ENCODE measurements around the gene ZNF468.
"Not testable (repeated sequence)": the region's sequence is repeated elsewhere in the genome, so short reads cannot be mapped to it uniquely, and the experiment has no call there.

ZNF468 gene
- total RNA-seq = 12.8 to 51.2 (median 38.1) reads per million in 18 experiments

DNA sequence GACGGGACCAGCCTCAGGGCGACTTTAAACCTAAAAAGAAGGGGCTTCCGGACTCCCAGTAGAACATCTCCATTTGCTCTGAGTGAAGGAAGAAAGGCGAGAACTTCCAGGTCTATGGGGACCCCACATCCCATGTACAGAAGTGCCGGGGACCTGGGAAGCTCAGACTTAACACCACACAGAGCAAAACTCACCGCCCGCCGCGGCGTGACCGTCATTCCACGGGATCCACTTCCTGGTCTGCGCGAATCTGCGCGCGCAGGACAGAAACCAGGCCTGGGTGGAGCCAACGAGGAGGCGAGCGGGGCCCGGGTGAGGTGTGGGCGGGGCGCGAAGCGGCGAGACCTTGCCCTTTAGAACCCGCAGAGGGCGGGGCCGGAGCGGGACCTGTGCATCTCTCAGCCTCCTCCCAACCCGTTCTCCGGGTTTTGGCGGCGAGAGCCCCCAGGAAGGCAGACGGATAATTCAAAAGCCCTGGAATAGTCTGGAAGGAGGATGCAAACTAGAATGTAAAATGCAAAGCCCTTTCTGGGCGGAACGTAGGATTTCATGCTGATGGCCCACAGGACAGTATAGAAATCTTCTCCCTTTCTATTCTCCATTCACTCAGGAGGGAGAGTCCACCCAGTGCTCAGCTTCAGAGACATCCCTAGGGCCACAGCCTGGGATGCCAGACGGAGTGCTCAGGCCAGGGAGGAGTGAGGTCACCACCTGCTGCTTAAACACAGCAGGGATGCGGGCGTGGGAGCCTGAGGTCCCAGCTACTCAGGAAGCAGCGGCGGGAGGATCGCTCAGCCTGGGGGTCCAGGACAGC is at the start of gene ZNF468:
Gene ZNF468 (minus strand): TSS at position 242 of the 814 bp plus-strand sequence. CDS start 3,347 bp downstream, outside the sequence.
- peak; percentile 61 to 82 for DNase-seq

DNA sequence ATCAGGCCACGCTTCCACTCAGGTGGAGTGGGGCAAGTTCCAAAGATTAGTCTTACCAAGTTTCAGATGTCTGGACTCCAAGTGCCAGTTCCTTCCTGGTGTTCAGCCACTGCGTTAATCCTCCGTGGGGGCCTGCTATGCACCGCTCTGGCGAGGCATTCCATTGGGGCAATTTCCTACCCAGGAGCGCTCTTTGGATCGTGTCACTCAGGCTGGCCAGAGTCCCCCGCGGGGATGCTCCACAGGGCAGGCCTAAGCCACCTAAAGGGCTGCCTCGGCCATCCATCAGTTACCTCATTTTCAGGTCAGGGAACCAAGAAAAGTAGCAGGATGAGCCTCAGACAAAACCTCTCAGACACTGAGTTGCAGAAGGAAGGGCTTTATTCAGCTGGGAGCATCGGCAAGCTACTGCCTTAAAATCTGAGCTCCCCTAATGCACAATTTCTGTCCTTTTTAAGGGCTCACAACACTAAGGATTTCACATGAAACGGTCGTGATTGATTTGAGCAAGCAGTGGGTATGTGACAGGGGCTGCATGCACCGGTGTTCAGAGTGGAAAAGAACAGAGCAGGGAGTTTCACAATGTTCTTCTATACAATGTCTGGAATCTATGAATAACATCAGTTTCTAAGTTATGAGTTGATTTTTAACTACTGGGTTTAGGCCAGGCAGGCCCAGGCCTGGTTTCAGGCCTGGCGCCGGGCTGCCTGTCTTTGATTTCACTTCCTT is 46.8 kb upstream of the ZNF468 start:
- DNase-seq = not testable (repeated sequence)

DNA sequence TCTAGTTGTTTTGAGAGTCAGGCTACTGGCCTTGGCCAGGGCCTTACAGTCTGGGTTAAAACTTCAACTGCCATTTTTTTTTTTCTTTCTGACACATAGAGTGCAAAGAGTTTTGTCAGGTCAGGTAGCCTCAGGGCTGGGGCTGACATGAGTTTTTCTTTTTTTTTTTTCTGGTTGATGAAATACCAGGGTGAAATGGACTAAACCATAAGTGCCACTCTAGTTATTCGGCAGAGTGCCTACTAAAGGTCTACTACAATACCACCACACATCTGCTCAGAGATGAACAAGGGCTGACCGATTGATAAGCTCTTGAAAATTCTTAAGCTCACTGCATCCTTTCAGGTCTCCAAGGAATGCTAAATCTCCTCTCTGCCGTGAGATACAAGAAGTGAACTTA is 44.4 kb upstream of the ZNF468 start:
- no peak for DNase-seq

DNA sequence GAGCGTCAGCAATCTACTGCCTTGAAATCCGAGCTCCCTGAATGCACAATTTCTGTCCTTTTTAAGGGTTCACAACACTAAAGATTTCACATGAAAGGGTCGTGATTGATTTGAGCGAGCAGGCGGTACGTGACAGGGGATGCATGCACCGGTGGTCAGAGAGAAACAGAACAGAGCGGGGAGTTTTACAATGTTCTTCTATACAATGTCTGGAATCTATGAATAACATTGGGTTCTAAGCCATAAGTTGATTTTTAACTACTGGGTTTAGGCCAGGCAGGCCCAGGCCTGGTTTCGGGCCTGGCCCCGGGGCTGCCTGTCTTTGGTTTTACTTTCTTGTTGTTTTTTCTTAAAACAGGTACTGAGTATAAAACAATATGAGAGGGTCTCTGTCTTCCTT is 41.2 kb upstream of the ZNF468 start:
- not testable (repeated sequence) for DNase-seq

DNA sequence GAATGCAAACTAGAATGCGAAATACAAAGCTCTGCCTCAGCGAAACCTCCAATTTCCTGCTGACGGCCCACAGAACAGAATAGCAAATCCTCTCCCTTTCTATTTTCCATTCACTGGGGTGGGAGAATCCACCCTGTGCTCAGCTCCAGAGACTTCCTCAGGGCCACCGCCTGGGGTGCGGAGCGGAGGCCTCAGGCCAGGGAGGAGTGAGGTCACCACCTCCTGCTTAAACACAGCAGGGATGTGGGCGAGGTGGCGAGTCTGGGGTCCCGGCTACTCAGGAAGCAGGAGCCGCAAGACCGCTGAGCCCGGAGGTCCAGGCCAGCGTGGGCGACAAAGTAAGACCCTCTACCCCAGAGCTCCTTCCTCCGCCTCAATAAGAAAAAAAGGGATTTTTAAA is 40.7 kb upstream of the ZNF468 start:
- DNase-seq = no peak

DNA sequence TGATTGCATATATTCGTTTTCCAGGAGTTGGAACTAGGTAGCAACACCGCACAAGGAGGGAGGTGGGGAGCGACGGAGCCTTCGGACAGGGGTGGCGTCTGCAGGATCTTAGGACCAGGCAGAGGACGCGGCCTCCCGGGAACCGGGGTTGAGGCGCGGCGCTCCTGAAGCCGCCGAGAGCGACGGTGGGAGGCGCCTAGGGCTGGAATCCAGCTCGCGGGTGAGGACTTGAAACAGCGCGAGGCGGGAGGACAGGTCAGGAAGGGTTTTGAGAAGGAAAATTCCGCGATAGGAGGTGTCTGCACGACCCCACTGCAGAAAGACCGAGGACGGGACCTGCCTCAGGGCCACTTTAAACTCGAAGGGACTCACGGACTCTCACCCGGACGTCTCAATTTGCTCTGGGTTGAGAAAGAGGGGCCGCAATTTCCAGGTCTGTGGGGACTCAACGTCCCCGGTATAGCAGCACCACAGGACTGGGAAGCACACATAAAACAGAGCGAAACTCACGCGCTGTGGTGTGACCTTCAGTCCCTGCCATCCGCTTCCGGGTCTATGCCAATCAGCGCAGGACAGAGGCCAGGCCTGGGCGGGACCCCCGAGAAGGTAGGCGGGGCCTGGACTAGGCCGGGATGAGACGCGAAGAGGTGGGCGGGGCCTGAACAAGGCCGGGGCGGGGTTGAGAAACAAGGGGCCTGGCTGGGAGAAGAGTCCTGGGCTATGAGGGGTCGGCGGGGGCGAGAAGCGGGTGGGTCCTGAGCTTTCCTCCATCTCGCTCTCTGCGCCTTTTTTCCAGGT is 39.9 kb upstream of the ZNF468 start, which contains the start of gene ZNF320:
Gene ZNF320 (minus strand): TSS at position 498 of the 798 bp plus-strand sequence. CDS start 7,380 bp downstream, outside the sequence.
- DNase-seq = peak; percentile 97 to 98

DNA sequence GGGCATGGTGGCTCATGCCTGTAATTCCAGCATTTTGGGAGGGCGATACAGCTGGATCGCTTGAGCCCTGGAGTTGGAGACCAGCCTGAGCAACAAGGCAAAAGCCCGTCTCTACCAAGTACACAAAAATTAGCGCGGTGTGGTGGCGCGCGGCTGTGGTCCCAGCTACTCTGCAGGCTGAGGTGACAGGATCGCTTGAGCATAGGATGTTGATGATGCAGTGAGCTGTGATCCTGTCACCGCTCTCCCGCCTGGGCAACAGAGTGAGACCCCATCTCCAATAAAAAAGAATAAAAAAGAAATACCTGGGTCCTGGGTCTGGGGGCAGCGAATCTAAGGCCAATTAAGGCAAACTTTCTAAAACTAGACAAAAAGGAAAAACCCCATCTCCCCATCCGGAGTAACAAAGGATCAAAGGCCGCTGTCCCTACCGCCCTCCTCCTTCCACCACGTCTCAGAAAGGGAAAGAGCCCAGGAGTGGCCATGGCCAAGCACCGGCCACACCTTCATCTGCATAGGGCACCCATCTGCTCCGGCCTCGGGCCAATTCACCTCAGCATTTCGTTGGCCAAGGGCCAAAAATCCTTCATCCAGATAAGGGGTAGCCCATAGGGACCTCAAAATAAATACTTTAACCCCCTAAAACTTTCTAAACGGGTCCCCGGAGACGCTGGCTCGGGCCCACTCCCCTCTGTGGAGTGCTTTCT is 39.2 kb upstream of the ZNF468 start:
- peak in 1 of 2 donors; percentile 8 for DNase-seq

DNA sequence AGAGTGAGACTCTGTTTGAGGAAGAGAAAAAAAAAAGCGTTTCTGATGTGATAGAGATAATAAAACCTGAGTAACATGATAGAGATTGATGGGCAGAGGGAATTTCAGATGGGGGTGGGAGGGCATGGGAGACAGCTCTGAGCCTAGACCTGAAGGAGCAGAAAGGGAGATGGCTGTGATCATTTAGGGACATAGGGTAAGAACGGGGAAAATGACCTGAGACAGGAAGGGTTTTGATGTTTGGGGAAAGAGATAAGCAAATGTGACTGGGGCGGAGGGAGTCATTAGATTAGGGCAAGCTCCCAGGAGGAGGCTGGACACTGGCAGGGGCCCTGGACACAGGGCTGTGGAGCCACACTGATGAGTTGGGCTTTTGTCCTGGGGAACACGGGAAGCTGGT is 33.9 kb upstream of the ZNF468 start:
- no peak for DNase-seq

DNA sequence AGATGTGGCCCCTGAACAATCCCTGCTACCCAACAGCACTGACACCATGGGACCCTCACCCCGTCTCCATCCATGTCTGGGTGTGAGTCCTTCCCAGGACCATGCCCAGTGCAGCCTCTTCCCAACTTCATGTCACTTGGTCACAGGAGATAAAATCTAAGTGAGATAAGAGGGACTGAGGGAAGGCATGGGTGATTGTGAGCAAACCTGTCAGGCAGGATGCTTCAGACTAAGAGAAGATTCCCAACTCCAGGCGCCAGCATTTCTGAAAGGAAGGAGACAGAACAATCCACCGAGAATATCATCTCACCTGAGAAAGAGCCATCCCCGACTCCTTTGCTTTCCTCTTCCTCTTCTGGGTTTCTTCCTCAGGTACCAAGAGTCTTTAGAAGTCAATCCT is 32.5 kb upstream of the ZNF468 start:
- DNase-seq = no peak

DNA sequence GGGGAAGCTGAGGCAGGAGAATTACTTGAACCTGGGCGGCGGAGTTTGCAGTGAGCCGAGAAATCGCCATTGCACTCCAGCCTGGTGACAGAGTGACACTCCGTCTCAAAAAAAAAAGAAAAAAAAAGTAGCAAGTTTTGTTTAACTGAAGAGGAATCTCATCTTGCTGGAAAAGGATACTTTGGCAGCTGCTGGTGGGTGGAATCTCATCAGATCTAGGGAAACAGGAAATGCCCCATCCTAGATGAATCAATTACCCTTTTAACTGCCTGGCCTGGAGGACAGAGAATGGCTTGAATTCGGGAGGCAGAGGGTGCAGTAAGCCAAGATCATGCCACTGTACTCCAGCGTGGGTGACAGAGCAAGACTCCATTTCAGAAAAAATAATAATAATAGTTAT is 31.7 kb upstream of the ZNF468 start:
- no peak for DNase-seq

DNA sequence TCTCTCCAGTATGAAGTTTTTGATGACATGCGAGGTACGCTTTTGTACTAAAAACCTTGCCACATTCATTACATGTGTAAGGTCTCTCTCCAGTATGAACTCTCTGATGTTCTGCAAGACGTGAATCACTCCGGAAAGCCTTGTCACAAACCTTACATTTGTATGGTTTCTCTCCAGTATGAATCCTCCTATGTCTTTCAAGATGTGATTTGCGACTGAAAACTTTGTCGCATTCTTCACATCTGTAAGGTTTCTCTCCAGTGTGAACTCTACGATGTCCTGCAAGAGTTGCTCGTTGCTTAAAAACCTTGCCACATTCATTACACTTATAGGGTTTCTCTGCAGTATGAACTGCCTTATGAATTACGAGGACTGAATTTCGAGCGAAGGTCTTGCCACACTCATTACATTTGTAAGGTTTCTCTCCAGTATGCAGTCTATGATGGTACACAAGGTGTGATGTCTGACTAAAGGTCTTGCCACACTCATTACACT is 23.5 kb upstream of the ZNF468 start:
- DNase-seq = no peak

DNA sequence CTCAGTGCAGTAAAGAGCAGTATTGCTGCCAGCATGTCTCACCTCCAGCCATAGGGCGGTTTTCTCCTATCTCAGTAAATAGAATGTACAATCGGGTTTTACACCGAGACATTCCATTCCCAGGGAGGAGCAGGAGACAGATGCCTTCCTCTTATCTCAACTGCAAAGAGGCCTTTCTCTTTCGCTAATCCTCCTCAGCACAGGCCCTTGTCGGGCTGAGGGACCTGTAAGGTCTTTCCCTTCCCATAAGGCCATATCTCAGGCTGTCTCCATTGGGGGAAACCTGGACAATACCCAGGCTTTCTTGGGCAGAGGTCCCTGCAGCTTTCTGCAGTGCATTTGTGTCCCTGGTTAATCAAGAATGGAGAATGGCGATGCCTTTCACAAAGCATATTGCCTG is 15.6 kb upstream of the ZNF468 start:
- DNase-seq = not testable (repeated sequence)

DNA sequence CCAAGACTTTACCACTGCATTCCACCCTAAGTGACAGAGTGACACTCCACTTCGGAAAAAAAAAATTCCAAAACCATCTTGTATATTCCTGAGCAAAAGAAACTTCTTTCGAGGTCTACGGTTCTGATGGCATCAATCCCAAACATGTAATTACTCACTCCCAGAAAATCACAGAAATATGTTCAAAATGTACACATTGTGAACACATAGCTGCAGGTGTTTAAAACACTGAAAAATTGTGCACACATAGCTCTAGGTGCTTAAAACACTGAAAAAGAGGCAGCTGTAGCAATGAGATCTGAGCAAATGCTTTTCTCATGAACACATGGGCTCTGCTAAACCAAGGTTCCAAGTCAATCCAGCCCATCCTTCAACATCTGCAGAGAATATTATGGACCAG is 14.0 kb upstream of the ZNF468 start:
- no peak for DNase-seq

DNA sequence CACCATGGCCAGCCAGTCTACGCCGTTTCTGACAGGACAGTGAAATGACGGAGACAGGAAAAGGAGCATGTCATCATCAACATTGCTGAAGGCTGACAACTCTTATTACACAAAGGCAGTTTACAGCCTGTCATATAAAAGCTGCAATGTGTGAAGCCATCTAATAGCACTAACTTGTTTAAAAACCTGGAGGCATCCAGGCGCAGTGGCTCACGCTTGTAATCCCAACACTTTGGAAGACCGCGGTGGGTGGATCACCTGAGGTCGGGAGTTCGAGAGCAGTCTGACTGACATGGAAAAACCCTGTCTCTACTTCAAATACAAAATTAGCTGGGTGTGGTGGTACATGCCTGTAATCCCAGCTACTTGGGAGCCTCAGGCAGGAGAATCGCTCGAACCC is 10.6 kb upstream of the ZNF468 start:
- not testable (repeated sequence) for DNase-seq

DNA sequence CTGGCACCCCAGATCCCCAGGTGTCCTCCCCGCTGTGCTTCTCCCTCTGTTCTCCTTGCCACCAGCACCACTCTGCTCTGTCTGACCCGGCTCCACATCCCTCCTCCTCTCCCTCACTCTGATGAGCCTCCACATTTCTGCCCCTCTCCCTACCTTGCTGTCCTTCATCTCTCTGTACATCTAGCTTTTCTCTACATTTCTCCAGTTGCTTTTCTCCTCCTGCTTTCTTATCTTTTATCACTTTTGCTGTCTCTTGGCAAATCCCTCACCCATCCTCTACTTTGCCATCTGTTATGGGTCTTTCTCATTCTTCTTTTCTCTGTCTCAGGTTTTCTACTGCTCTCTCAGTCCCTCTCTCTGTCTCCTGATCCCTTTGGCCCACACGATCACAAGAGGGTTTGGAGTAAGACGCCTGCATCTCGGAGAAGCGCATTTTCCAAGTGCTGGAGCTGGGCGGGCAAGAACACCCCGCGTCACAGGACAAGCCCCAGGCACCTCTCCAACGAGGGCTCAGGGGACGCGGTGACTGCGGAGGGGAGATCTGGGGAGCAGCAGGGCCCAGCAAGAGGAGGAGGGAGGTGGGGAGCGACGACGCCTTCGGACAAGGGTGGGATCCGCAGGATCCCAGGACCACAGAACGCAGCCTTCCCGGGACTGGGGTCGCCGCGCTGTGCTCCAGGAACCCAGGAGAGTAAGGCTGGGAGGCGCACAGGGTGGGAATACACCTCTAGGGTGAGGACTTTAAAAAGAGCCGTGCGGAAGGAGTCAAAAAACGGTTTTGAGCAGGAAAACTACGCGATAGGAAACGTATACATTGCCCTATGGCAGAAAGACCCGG is 660 bp downstream of the ZNF468 start:
- DNase-seq = peak in 1 of 2 donors; percentile 6

DNA sequence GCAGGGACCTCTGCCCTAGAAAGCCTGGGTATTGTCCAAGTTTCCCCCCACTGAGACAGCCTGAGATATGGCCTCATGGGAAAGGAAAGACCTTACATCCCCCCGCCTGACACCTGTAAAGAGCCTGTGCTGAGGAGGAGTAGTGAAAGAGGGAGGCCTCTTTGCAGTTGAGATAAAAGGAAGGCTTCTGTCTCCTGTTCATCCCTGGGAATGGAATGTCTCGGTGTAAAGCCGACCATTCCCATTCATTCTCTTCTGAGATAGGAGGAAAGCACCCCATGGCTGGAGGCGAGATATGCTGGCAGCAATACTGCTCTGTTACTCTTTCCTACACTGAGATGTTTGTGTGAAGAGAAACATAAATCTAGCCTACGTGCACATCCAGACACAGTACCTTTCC is 10.1 kb downstream of the ZNF468 start:
- DNase-seq = not testable (repeated sequence)

DNA sequence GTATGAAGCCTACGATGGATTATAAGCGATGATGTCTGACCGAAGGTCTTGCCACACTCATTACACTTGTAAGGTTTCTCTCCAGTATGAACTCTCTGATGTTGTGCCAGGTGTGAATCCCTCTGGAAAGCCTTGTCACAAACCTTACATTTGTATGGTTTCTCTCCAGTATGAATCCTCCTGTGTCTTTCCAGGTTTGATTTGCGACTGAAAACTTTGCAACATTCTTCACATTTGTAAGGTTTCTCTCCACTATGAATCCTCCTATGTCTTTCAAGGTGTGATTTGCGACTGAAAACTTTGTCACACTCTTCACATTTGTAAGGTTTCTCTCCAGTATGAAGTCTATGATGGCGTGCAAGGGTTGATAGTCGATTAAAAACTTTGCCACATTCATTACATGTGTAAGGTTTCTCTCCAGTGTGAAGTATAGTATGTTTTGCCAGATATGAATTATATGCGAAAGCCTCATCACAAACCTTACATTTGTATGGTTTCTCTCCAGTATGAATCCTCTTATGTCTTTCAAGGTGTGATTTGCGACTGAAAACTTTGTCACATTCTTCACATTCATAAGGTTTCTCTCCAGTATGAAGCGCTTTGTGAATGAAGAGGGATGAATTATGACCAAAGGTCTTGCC is 16.5 kb downstream of the ZNF468 start:
- DNase-seq = not testable (repeated sequence)

DNA sequence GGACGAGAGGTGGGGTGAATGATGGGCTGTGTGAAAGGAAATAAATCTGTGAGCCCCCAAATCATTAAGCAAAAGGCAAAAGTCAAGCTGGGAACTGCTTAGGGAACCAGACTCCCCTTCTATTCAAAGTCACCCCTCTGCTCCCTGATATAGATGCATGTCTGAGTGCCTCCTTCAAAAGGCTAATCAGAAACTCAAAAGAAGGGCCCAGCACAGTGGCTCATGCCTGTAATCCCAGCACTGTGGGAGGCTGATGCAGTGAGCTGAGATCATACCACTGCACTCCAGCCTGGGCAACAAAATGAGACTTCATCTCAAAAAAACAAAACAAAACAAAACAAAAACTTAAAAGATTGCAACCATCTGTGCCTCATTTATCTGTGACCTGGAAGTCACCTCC is 23.1 kb downstream of the ZNF468 start:
- DNase-seq = not testable (repeated sequence)

DNA sequence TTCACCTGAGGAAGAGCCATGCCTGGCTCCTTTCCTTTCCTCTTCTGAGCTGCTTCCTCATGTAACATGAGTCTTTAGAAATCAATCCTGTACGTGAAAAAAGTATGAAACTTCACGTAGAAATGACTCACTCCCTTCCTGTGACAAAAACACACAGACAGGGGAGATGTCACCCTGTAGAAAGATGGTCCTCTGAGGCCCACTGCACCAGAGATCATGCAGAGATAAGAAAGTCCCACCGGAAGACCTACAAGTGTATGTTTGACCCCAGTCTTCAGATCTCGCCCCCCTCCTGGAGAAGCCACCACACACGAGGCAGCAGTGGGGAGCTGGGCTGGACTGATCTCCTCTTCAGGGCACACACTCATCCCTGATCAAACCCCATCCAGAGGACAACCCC is 23.9 kb downstream of the ZNF468 start:
- not testable (repeated sequence) for DNase-seq

DNA sequence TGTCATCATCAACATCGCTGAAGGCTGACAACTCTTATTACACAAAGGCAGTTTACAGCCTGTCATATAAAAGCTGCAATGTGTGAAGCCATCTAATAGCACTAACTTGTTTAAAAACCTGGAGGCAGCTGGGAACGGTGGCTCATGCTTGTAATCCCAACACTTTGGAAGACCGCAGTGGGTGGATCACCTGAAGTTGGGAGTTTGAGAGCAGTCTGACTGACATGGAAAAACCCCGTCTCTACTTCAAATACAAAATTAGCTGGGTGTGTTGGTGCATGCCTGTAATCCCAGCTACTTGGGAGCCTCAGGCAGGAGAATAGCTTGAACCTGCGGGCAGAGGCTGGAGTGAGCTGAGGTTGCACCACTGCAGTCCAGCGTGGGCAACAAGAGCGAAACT is 27.6 kb downstream of the ZNF468 start:
- not testable (repeated sequence) for DNase-seq

Measured in inflammatory macrophage (primary cell).